ENCODE measurements around the gene SERF2. TPM values are rescaled to one million over a fixed set of nuclear protein-coding genes. Genes with fewer than 3 reads are reported as not detected.
"Not testable (repeated sequence)": the region's sequence is repeated elsewhere in the genome, so short reads cannot be mapped to it uniquely, and the experiment has no call there.

The SERF2 gene
- total RNA-seq, 4 donors from 2014 or later, result 518 to 789 (median 702) TPM

DNA sequence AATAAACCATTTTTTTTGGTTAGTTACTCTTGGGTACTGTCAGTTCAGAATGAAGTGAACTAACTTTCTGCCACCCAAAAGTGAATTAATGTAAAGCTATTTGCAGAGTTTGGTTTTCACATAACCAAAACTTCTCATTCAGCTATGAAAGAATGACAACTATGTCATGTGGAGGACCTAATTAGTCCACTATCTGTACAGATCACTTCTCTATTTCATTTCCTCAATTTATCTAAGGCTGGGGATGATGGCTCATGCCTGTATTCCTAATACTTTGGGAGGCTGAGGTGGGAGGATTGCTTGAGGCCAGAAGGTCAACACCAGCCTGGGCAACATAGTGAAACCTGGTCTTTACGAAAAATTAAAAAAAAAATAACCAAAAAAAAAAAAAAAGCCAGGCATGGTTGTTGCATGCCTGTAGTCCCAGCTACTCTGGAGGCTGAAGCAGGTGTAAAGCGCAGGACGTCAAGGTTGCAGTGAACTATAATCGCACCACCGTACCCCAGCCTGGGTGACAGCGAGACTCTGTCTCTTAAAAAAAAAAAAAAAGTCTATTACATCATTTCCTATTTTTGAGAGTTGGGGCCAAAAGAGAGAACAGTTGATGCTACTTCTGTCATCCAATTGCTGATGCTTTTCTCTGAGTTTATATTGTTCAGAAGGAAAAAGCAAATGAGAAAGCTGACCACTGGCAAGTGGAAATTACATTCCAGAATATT is 17.0 kb downstream of the SERF2 start:
- Histone ChIP-seq H3K4me1 (peaks cover 0 to 7% (median 0%) of the 10 kb centered on the region in 3 donors), H3K4me3 (no peak overlapping the region), H3K27ac (no peak overlapping the region), H3K36me3 (peaks cover 0 to 100% of the 10 kb centered on the region in 2 donors), H3K27me3 (no peaks in the 10 kb centered on the region), H3K9me3 (no peaks in the 10 kb centered on the region)
- TF ChIP-seq POLR2A (IDR thresholded peaks at IDR 0.05) (no peak), POLR2AphosphoS5 (IDR thresholded peaks at IDR 0.05) (no peak), EP300 (IDR thresholded peaks at IDR 0.05) (no peak)
- TF ChIP-seq, protein P1, sequence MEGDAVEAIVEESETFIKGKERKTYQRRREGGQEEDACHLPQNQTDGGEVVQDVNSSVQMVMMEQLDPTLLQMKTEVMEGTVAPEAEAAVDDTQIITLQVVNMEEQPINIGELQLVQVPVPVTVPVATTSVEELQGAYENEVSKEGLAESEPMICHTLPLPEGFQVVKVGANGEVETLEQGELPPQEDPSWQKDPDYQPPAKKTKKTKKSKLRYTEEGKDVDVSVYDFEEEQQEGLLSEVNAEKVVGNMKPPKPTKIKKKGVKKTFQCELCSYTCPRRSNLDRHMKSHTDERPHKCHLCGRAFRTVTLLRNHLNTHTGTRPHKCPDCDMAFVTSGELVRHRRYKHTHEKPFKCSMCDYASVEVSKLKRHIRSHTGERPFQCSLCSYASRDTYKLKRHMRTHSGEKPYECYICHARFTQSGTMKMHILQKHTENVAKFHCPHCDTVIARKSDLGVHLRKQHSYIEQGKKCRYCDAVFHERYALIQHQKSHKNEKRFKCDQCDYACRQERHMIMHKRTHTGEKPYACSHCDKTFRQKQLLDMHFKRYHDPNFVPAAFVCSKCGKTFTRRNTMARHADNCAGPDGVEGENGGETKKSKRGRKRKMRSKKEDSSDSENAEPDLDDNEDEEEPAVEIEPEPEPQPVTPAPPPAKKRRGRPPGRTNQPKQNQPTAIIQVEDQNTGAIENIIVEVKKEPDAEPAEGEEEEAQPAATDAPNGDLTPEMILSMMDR (IDR thresholded peaks at IDR 0.05), result no peak
- WGBS, 2 donors (ENCODE audit: low coverage in 1 of 2), result 86 to 100% methylated on average over 5 of the region's 6 CpGs
- no peak for ATAC-seq

DNA sequence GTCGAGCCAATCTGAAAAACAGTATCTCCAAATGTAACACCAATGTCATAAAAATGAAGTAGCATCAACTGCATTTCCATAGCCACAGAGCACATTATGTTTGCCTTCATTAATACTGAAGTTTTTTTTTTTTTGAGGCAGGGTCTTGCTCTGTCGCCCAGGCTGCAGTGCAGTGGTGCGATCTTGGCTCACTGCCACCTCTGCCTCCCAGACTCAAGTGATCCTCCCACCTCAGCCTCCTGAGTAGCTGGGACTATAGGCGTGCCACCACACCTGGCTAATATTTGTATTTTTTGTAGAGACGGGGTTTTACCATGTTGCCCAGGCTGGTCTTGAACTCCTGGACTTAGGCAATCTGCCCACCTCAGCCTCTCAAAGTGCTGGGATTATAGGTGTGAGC is 22.9 kb downstream of the SERF2 start:
- H3K27me3 ChIP-seq, ATAC-seq, H3K4me3 ChIP-seq, H3K27ac ChIP-seq, H3K9me3 ChIP-seq: not testable (repeated sequence)
- Histone ChIP-seq H3K36me3 (peaks cover 0 to 82% of the 10 kb centered on the region in 2 donors), H3K4me1 (peaks cover 0 to 26% (median 0%) of the 10 kb centered on the region in 3 donors)
- 97 to 98% methylated on average over 4 to 5 of the region's 5 CpGs for WGBS, 2 donors (ENCODE audit: low coverage in 1 of 2)

DNA sequence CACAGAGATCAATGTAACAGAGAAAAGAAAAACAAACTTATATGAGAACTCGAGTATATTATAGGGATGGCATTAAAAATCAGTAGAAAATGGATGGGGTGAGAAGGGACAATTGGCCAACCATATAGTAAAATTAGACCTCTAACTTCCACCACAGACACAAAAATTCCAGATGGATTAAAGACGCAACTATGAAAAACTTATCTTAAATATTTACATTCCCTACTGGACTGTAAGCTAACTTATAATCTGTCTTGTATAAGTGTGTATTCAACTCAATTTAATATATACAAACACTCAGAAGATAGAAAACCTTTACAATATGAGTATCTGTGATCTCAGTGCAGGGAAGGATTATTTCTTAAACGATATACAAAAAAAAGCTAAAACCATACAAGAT is 29.4 kb downstream of the SERF2 start:
- ATAC-seq, result no peak
- peaks cover 0 to 19% of the 10 kb centered on the region in 2 donors for H3K36me3 ChIP-seq
- H3K27me3 ChIP-seq, result no peaks in the 10 kb centered on the region
- TF ChIP-seq POLR2A (IDR thresholded peaks at IDR 0.05) (no peak), EP300 (IDR thresholded peaks at IDR 0.05) (no peak), POLR2AphosphoS5 (IDR thresholded peaks at IDR 0.05) (no peak)
- TF ChIP-seq, protein P1 (IDR thresholded peaks at IDR 0.05), result no peak
- no peak overlapping the region for H3K4me3 ChIP-seq
- no peak overlapping the region for H3K27ac ChIP-seq
- peaks cover 4 to 70% (median 18%) of the 10 kb centered on the region in 3 donors for H3K4me1 ChIP-seq
- H3K9me3 ChIP-seq, result no peaks in the 10 kb centered on the region
- 10 to 29% methylated on average over 3 of the region's 3 CpGs for WGBS, 2 donors (ENCODE audit: low coverage in 1 of 2)

DNA sequence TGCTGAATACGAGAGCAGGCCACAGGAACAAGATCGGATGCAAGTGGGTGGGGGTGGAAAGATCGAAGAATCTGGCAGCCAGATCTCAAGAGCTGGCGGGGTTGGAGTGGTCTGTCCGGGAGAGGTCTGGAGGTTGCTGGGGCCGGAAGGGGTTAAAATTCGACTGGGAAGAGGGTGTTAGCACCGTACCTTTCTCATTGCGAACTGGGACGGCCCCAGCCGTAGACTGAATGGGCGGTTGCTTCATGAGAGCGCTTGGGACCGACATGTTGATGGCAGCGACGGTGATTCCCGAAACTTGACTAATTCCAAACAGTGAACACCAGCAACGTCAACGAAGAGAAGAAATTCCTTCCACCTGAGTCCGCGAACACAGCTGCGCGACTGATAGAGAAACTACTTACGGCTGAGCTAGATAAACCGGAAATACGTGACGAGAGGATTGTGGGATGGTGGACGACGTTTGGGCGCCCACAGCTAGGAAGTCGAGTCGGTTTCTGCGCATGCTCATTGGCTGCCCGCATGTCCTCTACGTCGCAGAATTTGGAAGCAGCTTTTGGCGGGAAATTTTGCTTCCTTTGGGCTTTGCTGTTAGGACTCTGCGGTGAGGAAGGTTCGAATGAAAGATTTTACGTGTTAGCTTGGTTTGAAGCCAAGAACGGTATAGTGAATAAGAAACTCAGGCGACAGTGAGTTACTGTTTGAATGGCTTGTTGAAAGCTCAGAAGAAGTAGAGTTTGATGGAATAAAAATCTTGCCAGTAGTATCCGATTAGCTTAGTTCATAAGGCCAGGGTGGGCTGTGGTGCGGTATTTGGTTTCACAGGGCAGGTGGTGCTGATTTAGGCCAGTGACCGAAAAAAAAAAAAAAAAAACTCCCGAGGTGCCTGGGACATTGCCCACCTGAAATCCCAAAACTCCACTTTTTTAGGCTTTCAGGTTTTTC is 32.5 kb downstream of the SERF2 start, which contains the start of gene MFAP1:
Gene MFAP1 (minus strand): TSS at position 389 of the 945 bp plus-strand sequence. CDS start 121 bp downstream, at position 268.
- Histone ChIP-seq H3K27ac (peak within 1 kb of the TSS; percentile 93 to 99 (median 93)), H3K4me3 (peak within 1 kb of the TSS; percentile 80 to 100), H3K27me3 (no peaks in the 10 kb centered on the region), H3K9me3 (no peaks in the 10 kb centered on the region), H3K4me1 (peaks cover 4 to 73% (median 18%) of the 10 kb centered on the region in 3 donors), H3K36me3 (peaks cover 0 to 7% of the 10 kb centered on the region in 2 donors)
- WGBS, 2 donors (ENCODE audit: low coverage in 1 of 2), result 15 to 54% methylated on average over 7 to 30 of the region's 46 CpGs
- TF ChIP-seq, protein P1 (IDR thresholded peaks at IDR 0.05), result no peak
- TF ChIP-seq POLR2A (IDR thresholded peaks at IDR 0.05) (peak; percentile 82 to 84), POLR2AphosphoS5 (IDR thresholded peaks at IDR 0.05) (peak; percentile 98)
- ATAC-seq, result peak; percentile 95

DNA sequence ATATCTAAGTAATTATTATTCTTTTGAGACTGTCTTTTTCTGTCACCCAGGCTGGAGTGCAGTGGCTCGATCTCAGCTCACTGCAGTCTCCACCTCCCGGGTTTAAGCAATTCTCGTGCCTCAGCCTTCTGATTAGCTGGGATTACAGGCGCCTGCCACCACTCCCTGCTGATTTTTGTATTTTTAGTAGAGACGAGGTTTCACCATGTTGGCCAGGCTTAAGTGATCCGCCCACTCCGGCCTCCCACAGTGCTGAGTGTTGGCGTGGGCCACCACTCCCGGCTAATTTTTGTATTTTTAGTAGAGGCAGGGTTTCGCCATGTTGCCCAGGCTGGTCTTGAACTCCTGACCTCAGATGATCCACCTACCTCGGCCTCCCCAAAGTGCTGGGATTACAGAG is 33.2 kb downstream of the SERF2 start:
- not testable (repeated sequence) for H3K27me3 ChIP-seq, H3K4me3 ChIP-seq, H3K36me3 ChIP-seq, H3K9me3 ChIP-seq, H3K27ac ChIP-seq, ATAC-seq
- H3K4me1 ChIP-seq, result peaks cover 4 to 67% (median 18%) of the 10 kb centered on the region in 3 donors
- WGBS, 2 donors (ENCODE audit: low coverage in 1 of 2), result 91 to 94% methylated on average over 6 to 11 of the region's 11 CpGs

All from gastroesophageal sphincter (tissue), 4 donors.